A204.1 (cell line): Measurements from ENCODE around the gene TOMM40L.
"Not testable (repeated sequence)": the region's sequence is repeated elsewhere in the genome, so short reads cannot be mapped to it uniquely, and the experiment has no call there.

Source experiments
- FAIRE-seq: peaks from 2 replicates; lab custom pipeline; 2012; peaks lifted over from hg19 to GRCh38; lab: Jason Lieb, UNC

TOMM40L gene

DNA sequence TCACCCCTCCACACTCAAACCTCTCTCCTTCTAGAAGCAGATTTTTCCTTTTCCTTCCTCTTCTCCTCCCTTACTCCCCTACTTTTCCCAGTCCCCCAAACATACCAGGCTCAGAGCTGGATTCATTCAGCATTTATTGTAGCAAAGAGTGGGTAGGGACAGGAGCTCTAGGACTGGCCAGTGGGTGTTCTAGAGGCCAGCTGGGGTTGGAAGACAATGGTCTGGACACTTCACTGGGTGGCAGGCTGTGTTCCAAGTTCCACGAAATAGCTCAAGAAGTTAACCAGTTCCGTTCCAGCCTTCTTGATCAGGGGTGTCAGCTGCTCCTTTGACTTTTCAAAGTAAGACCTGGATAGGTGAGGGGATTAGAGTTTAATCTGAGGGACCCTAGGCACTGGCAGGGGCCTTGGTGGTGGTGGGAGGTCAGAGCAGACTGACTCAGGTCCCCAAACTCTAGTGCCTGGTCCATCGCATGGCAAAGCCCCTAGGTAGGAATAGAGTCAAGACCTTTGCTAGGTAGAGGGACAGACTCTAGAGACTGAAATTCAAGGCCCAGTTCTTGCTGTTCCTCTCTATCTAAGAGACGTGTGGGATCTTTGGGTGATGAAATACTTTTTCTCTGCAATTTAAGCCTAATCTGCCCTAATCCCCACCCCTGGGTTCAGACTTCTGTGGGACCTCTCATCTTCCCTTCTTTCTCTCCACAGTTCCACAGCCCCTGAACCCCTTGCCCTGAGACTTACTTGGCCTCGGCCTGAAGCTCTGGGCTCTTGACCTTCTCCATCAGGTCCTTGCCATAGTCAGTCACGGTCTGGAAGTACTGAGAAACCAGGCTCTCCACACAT is 3.5 kb upstream of the TOMM40L start:
- FAIRE-seq: no peak

DNA sequence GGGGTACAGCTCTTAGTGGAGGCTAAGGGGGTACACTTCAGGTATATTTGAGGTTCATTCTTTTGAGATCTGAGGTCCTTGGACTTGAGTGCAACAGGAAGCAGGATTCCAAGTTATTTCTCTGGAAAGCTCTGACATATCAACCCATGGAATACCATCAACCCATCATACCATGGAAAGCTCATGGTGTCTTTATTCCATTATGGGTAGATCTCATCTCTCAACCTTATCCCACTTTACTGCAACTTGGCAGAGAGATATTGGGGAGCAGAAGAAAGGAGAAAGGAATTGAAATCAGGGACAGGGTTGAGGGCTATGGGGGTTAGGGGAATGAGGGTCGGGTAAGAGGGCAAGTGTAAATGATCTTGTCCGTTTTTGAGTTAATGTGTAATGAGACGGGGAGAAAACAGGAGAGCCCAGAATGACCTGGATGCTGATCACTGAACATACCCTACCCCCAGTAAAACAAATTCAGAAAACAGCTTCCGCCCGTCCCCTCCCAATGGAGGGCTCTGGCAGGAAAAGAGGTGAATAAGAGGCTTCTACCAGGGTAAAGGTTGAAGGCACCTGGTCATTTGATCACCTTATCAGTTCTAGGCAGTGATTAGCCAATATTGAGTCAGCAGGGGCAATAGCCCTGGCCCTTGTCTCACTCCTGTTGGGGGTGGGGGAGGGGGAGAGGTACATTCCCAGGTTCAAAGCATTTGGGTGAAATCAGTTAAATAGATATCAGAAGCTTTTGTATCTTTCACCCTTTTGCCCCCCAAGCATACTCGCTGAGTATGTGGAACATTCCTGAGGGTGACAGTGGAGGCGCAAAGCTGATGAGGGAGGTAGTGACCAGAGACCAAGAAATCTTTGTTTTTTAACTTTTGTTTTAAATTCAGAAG is 1.8 kb upstream of the TOMM40L start:
- no peak for FAIRE-seq

DNA sequence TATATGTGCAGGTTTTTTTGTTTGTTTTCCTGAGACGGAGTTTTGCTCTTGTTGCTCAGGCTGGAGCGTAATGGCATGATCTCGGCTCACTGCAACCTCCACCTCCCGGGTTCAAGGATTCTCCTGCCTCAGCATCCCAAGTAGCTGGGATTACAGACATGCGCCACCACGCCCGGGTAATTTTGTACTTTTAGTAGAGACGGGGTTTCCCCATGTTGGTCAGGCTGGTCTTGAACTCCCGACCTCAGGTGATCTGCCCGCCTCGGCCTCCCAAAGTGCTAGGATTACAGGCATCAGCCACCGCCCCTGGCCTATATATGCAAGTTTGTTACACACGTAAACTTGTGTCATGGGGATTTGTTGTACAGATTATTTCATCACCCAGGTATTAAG is 1.2 kb upstream of the TOMM40L start:
- FAIRE-seq: not testable (repeated sequence)

DNA sequence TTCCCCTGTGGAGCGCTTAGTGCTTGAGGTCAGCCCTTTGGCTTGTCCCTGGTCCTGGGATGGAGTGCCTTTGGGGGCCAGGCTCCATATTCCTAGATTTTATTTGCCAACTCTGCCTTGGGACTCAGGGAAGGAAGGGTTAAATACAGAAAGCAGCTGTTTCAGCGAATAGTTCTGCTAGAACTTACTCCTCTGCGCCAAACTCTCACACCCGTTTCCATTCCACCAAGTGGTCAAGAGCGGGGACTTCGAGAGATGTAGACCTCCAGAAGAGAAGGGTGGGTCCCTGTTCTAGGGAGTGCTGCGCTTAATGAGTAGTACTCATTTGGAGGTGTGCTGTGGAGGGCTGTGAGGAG is 704 bp upstream of the TOMM40L start:
- FAIRE-seq: no peak

DNA sequence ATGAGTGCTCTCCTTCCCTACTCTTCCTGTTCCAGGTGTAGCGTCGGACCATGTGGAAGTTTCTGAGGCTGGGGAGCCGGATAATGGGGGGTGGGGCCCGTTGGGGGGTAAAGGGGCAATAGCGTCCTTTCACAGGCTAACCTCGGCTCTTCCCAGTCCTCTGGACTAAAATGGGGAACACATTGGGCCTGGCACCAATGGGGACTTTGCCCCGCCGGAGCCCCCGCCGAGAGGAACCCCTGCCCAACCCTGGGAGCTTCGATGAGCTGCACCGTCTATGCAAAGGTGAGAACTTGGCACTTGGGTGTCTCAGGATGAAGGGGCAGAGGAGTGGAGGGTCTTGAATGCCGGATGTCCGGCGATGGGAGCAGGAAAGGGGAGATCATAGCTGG is 456 bp downstream of the TOMM40L start:
- FAIRE-seq: no peak

DNA sequence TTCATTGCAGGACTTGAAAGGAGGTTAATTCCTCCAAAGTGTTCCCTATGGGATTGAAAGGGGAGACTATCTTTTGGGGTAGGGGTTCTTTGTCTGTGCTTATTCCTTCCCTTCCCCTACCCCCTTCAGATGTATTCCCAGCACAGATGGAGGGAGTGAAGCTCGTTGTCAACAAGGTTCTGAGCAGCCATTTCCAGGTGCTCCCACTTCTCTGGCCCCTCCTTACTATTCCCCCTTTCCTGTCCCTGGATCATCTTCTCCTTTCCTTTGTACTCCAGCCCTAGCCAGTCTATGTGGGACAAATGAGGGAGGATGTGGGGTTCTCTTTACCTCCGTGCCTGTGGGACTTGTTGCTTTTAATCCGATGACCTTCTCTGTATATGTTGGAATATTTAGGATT is 899 bp downstream of the TOMM40L start:
- no peak for FAIRE-seq

DNA sequence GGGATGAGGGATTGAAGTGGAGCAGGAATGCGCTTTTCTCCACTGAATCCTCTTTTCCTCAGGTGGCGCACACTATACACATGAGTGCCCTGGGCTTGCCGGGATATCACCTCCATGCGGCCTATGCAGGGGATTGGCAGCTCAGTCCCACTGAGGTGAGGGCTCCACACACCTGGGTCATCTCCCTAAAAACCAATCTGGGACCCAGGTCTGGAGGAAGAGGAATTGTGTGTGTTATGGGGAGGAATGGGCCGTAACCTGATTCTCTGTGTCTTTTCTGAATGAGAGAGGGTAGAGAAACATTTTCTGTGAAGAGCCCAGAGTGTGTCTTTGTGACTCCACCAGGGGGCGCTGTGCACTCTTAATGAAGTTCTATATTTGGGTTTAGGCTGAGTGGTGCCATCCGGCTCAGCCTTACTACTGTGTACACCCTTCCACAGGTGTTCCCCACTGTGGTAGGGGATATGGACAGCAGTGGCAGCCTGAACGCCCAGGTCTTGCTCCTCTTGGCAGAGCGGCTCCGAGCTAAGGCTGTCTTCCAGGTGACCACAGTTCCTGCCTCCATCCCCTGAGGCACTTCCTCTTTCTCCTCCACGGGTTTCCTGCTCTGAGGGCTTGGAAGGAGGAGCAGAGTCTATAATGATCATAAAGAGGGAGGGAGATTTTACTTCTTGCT is 1.5 kb downstream of the TOMM40L start:
- FAIRE-seq: peak; percentile 37

DNA sequence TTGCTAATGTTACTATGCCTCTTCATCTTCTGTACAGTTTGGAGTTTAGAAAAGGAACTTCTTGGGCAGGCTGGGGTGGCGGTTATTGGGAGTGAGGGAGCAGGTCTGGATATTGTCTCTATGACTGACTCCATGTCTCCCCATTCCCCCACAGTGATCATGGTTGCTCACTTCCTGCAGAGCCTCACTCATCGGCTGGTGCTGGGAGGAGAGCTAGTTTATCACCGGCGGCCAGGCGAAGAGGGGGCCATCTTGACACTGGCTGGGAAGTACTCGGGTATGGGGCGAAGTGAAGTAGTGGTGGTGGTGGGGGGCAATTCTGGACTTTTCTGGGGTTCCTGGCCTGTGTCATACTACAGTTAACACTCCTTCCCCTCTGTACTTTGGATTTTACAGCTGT is 2.2 kb downstream of the TOMM40L start:
- no peak for FAIRE-seq

DNA sequence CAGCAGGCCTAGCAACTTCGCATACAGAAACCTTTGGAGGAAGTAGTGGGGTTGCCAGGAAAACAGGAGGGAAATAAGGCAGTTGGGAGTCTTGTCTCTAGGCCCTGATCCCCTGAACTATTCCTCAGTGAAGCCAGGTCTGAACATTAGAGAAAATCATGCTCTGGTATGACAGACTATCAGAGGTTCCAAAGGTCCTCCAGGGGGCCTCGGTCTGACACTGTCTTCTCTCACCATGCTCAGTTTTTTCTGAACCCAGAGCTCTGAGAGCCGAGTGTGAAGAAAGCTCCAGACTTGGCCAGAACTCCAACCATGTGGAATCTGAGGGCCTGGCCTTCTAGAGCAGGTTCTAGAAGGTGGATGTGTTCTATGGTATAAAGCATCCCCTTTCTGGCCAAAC is 4.0 kb downstream of the TOMM40L start:
- FAIRE-seq: no peak

DNA sequence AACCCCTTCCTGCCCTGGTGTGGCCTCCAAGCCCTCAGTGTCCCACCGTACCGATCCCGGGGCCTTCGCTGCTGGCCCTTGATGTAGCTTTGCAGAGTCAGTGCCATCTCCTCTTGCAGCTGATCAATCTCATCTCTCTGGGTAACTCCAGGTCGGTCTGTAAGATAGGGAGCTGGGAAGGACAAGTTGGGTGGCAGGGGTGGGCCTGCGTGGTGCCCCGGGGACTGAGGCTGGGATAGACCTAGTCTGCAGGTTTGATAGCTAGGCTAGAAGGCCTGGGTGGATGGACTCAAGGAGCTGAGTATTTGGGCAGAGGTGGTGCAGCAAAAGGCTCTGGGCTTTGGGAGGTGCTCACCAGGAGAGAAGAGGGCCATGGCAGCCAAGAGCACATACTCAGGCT is 4.9 kb downstream of the TOMM40L start:
- no peak for FAIRE-seq

DNA sequence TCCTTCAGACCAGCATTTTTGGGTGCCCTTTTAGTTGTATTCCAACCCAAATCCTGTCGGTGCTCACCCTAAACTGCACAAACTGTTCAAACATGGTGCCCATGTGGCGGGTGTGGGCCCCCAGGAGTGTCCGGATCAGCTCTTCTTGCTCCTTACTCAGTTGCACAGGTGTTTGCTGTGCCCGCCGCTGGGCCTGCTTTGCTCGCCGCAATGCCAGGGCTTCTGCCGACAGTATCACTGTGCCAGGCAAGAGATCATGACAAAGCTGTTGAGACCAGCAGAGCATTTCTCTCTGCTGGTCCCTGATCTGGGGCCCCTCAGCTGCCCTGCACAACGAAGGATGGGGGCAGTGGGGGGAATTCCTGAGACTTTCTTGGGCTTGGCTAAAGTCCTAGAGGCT is 7.2 kb downstream of the TOMM40L start:
- no peak for FAIRE-seq

DNA sequence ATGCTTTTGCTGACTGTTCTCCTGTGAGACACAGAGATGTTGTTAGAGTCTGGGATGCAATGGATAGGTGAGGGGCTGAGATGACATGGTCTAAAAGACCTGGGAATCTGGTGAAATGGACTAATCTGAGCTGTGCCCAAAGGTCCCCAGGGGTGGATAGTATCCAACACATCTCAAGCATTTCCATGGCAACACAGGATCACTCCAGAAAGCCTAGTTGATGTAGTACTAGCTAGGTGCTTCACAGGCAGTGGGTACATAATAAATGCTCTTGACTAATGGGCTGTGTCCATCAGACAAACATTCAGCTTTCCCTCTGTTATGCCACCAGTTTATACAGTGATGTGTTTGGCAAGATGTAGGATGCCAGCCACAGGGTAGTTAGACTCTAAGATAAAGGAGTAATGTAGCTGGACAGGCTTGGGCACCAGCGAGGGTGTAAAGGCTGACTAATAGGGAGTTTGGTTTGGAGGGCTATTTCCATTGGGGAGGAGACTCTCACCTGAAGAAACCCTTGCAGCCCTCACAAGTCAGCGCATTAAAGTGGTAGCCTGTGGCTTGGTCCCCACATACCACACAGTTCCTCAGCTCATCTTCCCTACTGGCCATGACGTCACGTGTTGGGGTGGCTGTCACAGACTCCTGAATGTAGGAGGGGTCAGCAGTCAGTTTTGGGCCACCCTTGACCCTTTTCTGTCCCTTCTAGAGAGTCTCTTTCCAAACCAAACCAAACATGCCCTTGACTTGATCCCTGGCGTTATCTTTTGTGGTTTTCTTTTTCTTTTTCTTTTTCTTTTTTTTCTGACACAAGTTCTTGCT is 10.3 kb downstream of the TOMM40L start:
- FAIRE-seq: no peak

DNA sequence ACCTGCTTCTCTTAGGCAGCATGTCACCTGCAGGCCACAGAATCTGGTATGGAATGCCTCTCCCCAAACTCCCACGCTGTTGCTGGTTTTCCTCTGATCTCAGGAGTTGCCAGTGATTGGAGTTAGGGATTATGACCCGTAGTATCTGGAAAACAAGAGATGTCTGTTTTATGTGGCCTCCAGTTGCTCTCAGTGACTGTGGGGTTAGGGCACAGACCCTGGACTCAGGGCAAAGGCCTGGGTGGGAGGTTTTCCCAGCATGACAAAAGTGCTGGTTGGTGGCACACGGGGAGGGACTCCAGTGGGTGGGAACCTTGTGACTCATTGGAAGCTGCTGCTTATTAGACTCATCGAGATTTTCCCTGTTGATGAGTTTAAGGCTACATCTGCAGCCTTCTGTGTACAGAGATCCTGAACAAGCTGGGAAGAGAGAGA is 12.2 kb downstream of the TOMM40L start, which contains the start of gene NR1I3:
Gene NR1I3 (minus strand): TSS at position 165 of the 435 bp plus-strand sequence. CDS start 1,638 bp downstream, outside the sequence.
- FAIRE-seq: no peak

DNA sequence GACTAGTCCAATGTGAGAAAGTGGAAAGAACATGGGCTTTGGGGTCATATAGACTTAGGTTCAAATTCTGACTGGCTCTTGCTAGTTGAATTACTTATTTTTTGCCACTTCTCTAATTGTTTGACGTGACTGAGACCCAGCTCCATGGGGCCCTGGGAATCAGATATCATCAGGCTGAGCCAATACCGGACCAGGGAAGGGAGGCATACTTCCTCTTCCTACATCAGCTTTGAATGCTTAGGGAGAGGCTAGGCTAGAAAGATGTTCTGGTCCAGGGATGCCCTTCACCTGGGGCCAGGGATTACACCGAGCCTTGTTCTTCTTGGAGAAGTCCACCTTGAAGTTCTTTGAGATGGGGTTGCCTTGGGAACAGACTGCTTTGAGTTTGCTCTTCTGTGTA is 15.8 kb downstream of the TOMM40L start:
- FAIRE-seq: no peak

DNA sequence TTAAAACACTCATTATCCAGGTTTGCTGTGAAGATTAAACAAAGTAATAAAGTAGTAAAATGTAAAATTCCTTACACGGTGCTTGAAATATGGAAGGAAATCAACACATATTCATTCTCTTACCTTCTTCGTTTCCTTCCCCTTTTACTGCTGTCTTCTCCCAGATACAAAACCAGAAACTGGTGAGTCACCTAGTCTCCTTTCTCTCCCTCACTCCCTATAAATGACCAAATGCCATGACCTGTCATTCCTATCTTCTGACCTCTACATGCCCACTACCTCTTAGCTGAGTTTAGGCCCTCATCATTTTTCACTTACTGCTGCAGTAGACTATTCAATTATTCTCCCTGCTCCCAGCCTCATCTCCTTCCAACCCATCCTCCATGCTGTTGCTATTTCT is 16.5 kb downstream of the TOMM40L start:
- FAIRE-seq: no peak

DNA sequence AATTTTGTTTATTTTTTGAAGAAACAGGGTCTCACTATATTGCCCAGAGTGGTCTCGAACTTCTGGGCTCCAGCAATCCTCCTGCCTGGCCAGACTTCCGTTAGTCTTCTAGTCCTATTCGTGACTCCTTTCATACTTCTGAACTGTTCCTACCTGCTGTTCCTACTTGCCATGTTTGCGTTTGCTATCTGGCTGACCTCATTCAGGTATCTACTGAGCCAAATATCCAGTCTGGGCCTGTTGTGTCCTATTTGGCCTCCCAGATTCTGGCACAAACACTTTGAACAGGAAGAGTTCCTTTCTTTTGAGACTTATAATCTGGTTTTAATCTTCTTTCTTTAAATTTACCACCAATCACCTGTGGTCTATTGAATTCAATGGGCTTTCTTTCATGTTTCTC is 19.0 kb downstream of the TOMM40L start:
- FAIRE-seq: no peak

DNA sequence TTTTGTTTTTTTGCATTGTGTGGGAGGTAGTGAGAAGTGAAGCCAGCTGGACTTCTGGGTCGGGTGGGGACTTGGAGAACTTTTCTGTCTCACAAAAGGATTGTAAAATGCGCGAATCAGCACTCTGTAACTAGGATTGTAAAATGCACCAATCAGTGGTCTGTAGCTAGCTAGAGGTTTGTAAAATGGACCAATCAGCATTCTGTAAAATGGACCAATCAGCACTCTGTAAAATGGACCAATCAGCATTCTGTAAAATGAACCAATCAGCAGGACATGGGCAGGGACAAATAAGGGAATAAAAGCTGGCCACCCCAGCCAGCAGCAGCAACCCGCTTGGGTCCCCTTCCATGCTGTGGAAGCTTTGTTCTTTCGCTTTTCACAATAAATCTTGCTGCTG is 24.2 kb downstream of the TOMM40L start:
- not testable (repeated sequence) for FAIRE-seq

DNA sequence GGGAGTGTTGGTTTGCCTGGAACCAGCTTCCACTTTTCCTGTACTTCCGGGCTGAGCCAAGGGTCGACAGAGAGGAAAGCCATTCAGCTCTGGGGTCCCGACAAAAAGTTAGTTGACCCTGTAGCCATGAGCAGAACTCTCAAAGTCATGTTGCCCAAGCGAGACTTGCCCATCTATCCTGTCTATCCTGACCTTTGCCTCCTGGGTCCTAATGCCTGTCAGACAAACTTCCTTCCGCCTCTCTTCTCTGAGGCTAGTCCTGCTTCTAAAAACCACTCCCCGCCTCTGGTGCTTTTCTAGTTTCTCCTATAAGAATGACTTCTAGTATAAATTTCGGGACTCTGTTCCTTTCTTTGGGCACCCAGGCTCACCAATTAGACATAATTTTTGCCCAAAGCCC is 25.0 kb downstream of the TOMM40L start:
- no peak for FAIRE-seq

DNA sequence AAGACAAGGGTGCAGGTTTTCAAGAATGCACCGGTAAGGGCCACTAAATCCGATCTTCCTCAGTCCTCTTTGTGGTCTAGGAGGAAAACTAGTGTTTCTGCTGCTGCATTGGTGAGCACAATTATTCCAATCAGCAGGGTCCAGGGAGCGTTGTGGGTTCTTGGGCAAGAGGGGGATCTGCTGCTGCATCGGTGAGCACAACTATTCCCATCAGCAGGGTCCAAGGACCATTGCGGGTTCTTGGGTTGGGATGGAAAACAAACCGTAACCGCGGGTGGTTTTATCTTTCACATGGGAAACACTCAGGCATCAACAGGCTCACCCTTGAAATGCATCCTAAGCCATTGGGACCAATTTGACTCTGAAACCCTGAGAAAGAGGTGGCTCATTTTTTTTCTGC is 25.7 kb downstream of the TOMM40L start:
- FAIRE-seq: no peak

DNA sequence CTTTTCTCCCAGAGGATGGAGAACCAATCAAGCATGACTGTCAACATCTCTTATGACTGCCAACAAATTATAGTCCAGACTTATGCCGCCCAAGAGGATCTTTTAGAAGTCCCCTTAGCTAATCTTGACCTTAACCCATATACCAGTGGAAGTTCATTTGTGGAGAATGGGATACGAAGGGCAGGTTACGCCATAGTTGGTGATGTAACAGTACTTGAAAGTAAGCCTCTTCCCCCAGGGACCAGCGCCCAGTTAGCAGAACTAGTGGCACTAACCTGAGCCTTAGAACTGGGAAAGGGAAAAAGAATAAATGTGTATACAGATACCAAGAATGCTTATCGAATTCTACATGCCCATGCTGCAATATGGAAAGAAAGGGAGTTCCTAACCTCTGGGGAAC is 29.4 kb downstream of the TOMM40L start:
- not testable (repeated sequence) for FAIRE-seq

DNA sequence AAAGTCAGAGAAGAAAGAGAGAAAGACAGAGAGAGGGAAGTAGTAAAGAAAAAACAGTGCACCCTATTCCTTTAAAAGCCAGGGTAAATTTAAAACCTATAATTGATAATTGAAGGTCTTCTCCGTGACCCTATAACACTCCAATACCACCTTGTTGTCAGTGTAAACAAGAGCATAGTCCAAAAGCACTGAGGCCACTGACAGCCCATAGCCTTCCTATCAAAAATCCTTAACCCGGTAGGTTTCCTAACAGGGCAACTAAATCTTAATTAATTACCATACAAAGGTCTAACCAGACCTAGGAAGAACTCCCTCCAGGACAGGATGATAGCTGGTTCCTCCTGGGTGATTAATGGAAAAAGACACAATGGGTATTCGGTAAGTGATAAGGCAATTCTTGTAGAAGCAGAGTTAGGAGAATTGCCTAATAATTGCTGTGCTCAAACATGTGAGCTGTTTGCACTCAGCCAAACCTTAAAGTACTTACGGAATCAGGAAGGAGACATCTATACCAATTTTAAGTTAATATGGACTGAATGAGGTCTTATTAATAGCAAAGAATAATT is 30.2 kb downstream of the TOMM40L start:
- not testable (repeated sequence) for FAIRE-seq

DNA sequence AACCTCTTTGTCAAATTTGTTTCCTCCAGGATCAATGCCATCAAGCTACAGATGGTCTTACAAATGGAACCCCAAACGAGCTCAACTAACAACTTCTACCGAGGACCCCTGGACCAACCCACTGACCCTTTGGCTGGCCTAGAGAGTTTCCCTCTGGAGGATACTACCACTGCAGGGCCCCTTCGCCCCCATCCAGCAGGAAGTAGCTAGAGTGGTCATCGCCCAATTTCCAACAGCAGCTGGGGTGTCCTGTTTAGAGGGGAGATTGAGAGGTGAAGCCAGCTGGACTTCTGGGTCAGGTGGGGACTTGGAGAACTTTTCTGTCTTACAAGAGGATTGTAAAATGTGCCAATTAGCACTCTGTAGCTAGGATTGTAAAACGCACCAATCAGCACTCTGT is 31.2 kb downstream of the TOMM40L start:
- FAIRE-seq: not testable (repeated sequence)
